Small intestine (tissue), 7 donors: ENCODE measurements around the gene C15orf61. TPM values are rescaled to one million over a fixed set of nuclear protein-coding genes. Genes with fewer than 3 reads are reported as not detected.
A peak's percentile ranks its signal among the peaks of the same experiment; 100 is the strongest.

Source experiments
- DNase-seq, 2 donors: peaks; one replicate each; pipeline versions ENCODE4 v3.0.0 to v3.0.0-alpha.2; 2013
- FAIRE-seq: peaks from 2 replicates; lab custom pipeline; 2012; peaks lifted over from hg19 to GRCh38; lab: Jason Lieb, UNC
- H3K27ac ChIP-seq, 3 donors: one replicate each; pipeline ENCODE4 v1.5.1; 2013; ENCODE audit warnings: low read length in 2 of 3, mild to moderate bottlenecking in 2 of 3, control low read depth in 1 of 3, inconsistent platforms in 1 of 3, low read depth in 1 of 3, moderate library complexity in 1 of 3
- H3K27me3 ChIP-seq, 3 donors: one replicate each; pipeline ENCODE4 v1.6.1; 2013; ENCODE audit warnings: low read length in 3 of 3, inconsistent platforms in 1 of 3; ENCODE audit not compliant: control insufficient read depth in 3 of 3, insufficient read depth in 3 of 3
- H3K36me3 ChIP-seq, 3 donors: one replicate each; pipeline ENCODE4 v1.6.1; 2013; ENCODE audit warnings: low read length in 3 of 3, inconsistent platforms in 1 of 3, low read depth in 1 of 3, mild to moderate bottlenecking in 1 of 3, moderate library complexity in 1 of 3; ENCODE audit not compliant: control insufficient read depth in 3 of 3, insufficient read depth in 2 of 3
- H3K4me1 ChIP-seq, 3 donors: one replicate each; pipeline ENCODE4 v1.6.1; 2013; ENCODE audit warnings: low read length in 2 of 3, inconsistent platforms in 1 of 3, low read depth in 1 of 3, mild to moderate bottlenecking in 1 of 3, moderate library complexity in 1 of 3; ENCODE audit not compliant: control insufficient read depth in 3 of 3, insufficient read depth in 2 of 3
- H3K4me3 ChIP-seq, 3 donors: one replicate each; pipeline ENCODE4 v1.5.1; 2013; ENCODE audit warnings: low read length in 3 of 3, control low read depth in 1 of 3, inconsistent platforms in 1 of 3, low read depth in 1 of 3, mild to moderate bottlenecking in 1 of 3, moderate library complexity in 1 of 3
- H3K9me3 ChIP-seq, 2 donors: one replicate each; pipeline ENCODE4 v1.6.1; 2013; ENCODE audit warnings: low read depth in 1 of 2, low read length in 1 of 2; ENCODE audit not compliant: control insufficient read depth in 2 of 2, insufficient read depth in 1 of 2
- WGBS, 3 donors: extraction: QIAGEN DNeasy Blood & Tissue Kit; methylation state at CpG; one replicate each; pipeline ENCODE4 v1.1.7; 2013; 5-methylcytosine and 5-hydroxymethylcytosine counted together
- polyA plus RNA-seq, 4 donors: library from polyadenylated mRNA; stranded (reverse) in 3 of 4; unstranded in 1 of 4; fragments of 200-250 nt in 3 of 4; fragments of 120-200 nt in 1 of 4; gene quantifications; one replicate each; pipeline versions ENCODE4 v1.2.1 to v1.2.3, GENCODE V29; 2013
- donor health status: healthy with polysubstance abuse.
- donor health status: control.
- donor health status: control.
- donor health status: Bipolar disorder and iron deficiency.
- donor health status: healthy.

Gene C15orf61
- polyA plus RNA-seq, 4 donors, result 2.2 to 4.5 (median 2.8) TPM

DNA sequence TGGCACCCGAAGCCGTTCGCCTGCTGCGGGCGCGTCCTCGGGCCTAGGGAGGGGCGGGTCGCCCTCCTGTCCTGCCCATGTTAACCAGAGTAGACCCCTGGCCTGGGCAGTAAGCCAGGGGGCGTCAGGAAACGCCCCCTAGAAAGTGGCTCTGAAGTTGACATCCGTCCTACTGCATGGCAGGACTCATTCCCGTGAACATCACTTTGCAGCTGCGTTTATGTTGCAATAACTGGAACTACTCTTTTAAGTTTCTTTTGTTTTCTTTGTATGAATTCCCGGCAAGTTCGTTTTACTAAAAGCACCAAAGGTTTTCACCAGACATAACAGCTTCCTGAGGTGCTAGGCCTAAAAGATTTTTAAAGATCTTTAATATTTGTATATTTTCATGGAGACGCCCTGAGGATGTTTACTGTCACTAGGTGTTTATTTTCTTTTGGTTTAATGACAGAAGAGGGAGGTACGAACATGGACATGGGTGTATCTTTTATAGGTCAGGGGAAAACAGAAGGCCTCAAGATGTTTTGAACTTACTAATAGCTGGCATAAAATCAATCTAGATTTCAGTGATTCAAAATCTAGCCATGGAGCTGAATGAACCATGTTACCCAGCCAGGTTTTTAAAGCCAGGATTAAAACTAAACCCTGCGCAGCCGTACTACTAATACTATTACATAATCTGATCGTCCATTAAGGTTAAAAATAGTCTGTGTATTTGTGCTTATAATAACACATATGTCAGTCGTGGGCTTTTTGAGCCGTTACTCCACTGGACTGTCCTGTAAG, 1.0 kb downstream of the C15orf61 start:
- H3K4me3 ChIP-seq, result peak overlapping the region; percentile 73 to 77 (median 76)
- no peak for FAIRE-seq

GRCh38 chr15:67523330-67523729, 2.4 kb downstream of the C15orf61 start:
- FAIRE-seq (no peak), DNase-seq (no peak)
- H3K9me3 ChIP-seq, result no peaks in the 10 kb centered on the region
- H3K27ac ChIP-seq, result no peak overlapping the region
- peaks cover 0 to 4% (median 0%) of the 10 kb centered on the region in 3 donors for H3K36me3 ChIP-seq
- 77 to 89% (median 81%) methylated on average over 1 of the region's 1 CpG for WGBS, 3 donors
- H3K4me1 ChIP-seq, result no peaks in the 10 kb centered on the region
- no peak overlapping the region for H3K4me3 ChIP-seq
- no peaks in the 10 kb centered on the region for H3K27me3 ChIP-seq

More for the DNA sequence above, 1.0 kb downstream of the C15orf61 start:
- DNase-seq, result peak in 1 of 2 donors; percentile 24
- H3K27me3 ChIP-seq, result no peaks in the 10 kb centered on the region
- no peaks in the 10 kb centered on the region for H3K9me3 ChIP-seq
- peaks cover 0 to 4% (median 0%) of the 10 kb centered on the region in 3 donors for H3K36me3 ChIP-seq
- H3K27ac ChIP-seq, result peak overlapping the region; percentile 93 to 99 (median 95)
- no peaks in the 10 kb centered on the region for H3K4me1 ChIP-seq
- 2 to 3% (median 2%) methylated on average over 23 of the region's 23 CpGs for whole genome bisulfite sequencing, 3 donors

DNA sequence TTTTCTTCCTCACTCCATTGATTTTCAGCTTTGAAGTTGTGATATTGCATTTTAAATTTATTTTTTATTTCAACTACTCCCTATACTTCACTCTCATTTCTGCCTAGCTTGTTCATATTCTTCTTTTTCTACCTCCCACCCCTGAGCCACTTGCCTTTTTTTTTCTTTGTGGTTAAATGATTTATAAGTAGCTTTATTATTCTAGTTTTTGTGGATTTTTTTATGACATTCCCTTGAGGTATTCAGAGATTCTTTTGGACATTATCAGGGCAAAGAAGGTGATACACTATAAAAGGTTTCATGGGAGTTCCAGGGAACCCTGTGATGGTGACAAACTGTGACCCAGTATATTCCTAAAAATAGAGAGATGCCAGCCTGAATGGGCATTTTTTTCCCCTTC, 3.3 kb downstream of the C15orf61 start:
- FAIRE-seq, result no peak
- Histone ChIP-seq H3K4me1 (no peaks in the 10 kb centered on the region), H3K27me3 (no peaks in the 10 kb centered on the region), H3K36me3 (peaks cover 0 to 4% (median 0%) of the 10 kb centered on the region in 3 donors), H3K27ac (no peak overlapping the region), H3K9me3 (no peaks in the 10 kb centered on the region), H3K4me3 (no peak overlapping the region)
- DNase-seq, result no peak

DNA sequence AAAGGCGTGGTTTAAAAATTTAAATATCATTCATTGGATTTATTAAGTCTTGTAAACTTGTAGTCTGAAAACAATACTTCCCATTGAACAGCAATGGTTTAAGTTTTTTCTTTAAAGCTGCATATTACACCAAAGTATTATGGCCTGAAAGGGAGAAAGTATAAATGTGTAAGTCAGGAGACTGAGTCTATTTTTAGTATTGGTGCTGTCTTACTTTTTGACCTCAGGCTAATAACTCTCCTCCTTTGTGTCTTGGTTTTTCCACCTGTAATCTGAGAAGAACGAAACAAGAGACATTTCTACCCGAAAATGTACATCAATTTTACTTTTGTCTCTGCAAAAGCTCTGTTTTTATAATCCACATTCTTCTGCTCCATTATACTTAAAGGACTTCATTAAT, 7.6 kb downstream of the C15orf61 start:
- H3K27me3 ChIP-seq, result no peaks in the 10 kb centered on the region
- peaks cover 0 to 4% (median 0%) of the 10 kb centered on the region in 3 donors for H3K36me3 ChIP-seq
- H3K27ac ChIP-seq, result no peak overlapping the region
- no peak overlapping the region for H3K4me3 ChIP-seq
- DNase-seq, result no peak
- 96 to 99% (median 97%) methylated on average over 3 of the region's 3 CpGs for WGBS, 3 donors
- H3K4me1 ChIP-seq, result no peaks in the 10 kb centered on the region
- no peaks in the 10 kb centered on the region for H3K9me3 ChIP-seq
- no peak for FAIRE-seq

DNA sequence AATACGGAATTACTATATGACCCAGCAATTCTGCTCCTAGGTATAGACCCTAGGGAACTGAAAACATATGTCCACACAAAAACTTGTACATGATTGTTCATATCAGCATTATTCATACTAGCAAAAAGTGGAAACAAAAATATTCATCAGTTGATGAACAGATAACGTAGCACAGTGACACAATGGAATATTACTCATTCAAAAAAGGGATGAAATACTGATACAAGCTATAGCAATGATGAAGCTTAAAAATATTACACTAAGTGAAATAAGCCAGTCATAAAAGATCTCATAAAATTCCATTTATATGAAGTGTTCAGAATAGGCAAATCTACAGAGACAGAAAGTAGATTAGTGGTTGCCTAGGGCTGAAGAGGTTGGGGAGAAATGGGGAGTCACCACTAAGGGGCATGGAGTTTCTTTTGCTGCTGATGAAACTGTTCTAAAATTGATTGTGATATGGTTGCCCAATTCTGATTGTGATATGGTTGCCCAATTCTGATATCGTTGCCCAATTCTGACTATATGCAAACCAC, 10.5 kb downstream of the C15orf61 start:
- 72 to 78% (median 72%) methylated on average over 3 of the region's 3 CpGs for WGBS, 3 donors
- FAIRE-seq (no peak), DNase-seq (no peak)
- Histone ChIP-seq H3K4me1 (no peaks in the 10 kb centered on the region), H3K9me3 (no peaks in the 10 kb centered on the region), H3K27ac (no peak overlapping the region), H3K4me3 (no peak overlapping the region), H3K36me3 (no peaks in the 10 kb centered on the region), H3K27me3 (no peaks in the 10 kb centered on the region)

GRCh38 chr15:67533873-67534272, 12.9 kb downstream of the C15orf61 start:
- DNase-seq (no peak), FAIRE-seq (no peak)
- no peaks in the 10 kb centered on the region for H3K4me1 ChIP-seq
- H3K27me3 ChIP-seq, result no peaks in the 10 kb centered on the region
- H3K4me3 ChIP-seq, result no peak overlapping the region
- H3K27ac ChIP-seq, result no peak overlapping the region
- H3K36me3 ChIP-seq, result no peaks in the 10 kb centered on the region
- H3K9me3 ChIP-seq, result no peaks in the 10 kb centered on the region
- 81 to 95% (median 88%) methylated on average over 1 of the region's 1 CpG for WGBS, 3 donors

DNA sequence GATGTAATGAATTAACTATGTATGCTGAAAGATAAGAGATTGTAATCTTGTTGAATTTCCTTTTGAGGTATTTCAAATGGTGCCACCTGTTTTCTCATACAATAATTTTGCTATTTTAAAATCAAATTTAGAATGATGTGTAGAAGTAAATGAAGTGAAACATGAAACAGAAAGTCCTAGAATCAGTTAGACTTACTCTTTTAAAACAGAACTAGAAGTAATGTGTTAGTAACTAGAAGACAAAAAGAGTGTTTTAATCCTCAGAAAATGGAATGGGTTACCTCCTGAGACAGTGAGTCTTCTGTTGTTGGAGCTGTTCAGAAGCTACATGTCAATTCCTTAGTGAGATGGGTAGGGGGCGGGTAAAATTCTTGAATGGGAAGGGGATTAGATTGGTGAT, 13.4 kb downstream of the C15orf61 start:
- Histone ChIP-seq H3K27ac (no peak overlapping the region), H3K4me3 (no peak overlapping the region), H3K36me3 (no peaks in the 10 kb centered on the region), H3K4me1 (no peaks in the 10 kb centered on the region), H3K27me3 (no peaks in the 10 kb centered on the region), H3K9me3 (no peaks in the 10 kb centered on the region)
- 93 to 96% (median 93%) methylated on average over 1 of the region's 1 CpG for WGBS, 3 donors
- no peak for DNase-seq
- FAIRE-seq, result no peak

- H3K36me3 ChIP-seq, result no peaks in the 10 kb centered on the region
- H3K27ac ChIP-seq, result no peak overlapping the region
- H3K4me3 ChIP-seq, result no peak overlapping the region
- H3K9me3 ChIP-seq, result no peaks in the 10 kb centered on the region
- 94 to 100% (median 100%) methylated on average over 1 of the region's 1 CpG for WGBS, 3 donors
- H3K27me3 ChIP-seq, result no peaks in the 10 kb centered on the region
- DNase-seq (peak in 1 of 2 donors; percentile 20), FAIRE-seq (no peak)
- H3K4me1 ChIP-seq, result no peaks in the 10 kb centered on the region
These were observed 16.8 kb downstream of the C15orf61 start for GRCh38 chr15:67537771-67538170.
